A673 (cell line): ENCODE data around the gene OR6S1. TPM values are rescaled to one million over a fixed set of nuclear protein-coding genes. Genes with fewer than 3 reads are reported as not detected.
A peak's percentile ranks its signal among the peaks of the same experiment; 100 is the strongest.
"Not testable (repeated sequence)": the region's sequence is repeated elsewhere in the genome, so short reads cannot be mapped to it uniquely, and the experiment has no call there.

Source experiments
- BruUV-seq: library from RNA; stranded (reverse); fragments of 400-500 nt; replicated peaks from 2 replicates; lab custom pipeline; 2021; lab: Mats Ljungman, UMichigan
- CTCF ChIA-PET: fragments of 300-600 bp; sonication (Branson Sonifier 250); formaldehyde crosslinking; loops from one replicate; lab custom pipeline; 2022; ENCODE audit warnings: antibody characterized with exemption; lab: Charles Lee
- POLR2A ChIA-PET: fragments of 300-600 bp; sonication (Branson Sonifier 250); formaldehyde crosslinking; loops from one replicate; lab custom pipeline; 2022; ENCODE audit warnings: antibody characterized with exemption; ENCODE audit not compliant: low non-redundant PET; lab: Charles Lee
- DNase-seq: peaks from one replicate; pipeline ENCODE4 v3.0.0-alpha.2; 2015; ENCODE audit warnings: low spot score
- H3K27ac ChIP-seq: fragments of 200-600 bp; sonication (generic); 2 replicates; pipeline ENCODE4 v1.5.1; 2016; ENCODE audit warnings: mixed run types, low read depth, mild to moderate bottlenecking, mixed read lengths, antibody characterized with exemption, low read length; ENCODE audit not compliant: poor library complexity, severe bottlenecking
- H3K27me3 ChIP-seq: fragments of 200-600 bp; sonication (generic); replicated peaks from 2 replicates; pipeline ENCODE4 v1.6.1; 2017; ENCODE audit warnings: mixed run types, low read depth, mild to moderate bottlenecking, mixed read lengths, antibody characterized with exemption, low read length; ENCODE audit not compliant: insufficient read depth, poor library complexity
- H3K36me3 ChIP-seq: fragments of 200-600 bp; sonication (generic); 2 replicates; pipeline ENCODE4 v1.6.1; 2016; ENCODE audit warnings: mixed run types, mild to moderate bottlenecking, mixed read lengths, antibody characterized with exemption, low read length; ENCODE audit not compliant: insufficient read depth, poor library complexity, severe bottlenecking
- H3K4me1 ChIP-seq: fragments of 200-600 bp; sonication (generic); 2 replicates; pipeline ENCODE4 v1.6.1; 2017; ENCODE audit warnings: mixed run types, mild to moderate bottlenecking, mixed read lengths, antibody characterized with exemption, low read length; ENCODE audit not compliant: insufficient read depth, poor library complexity, severe bottlenecking
- H3K4me3 ChIP-seq: fragments of 200-600 bp; sonication (generic); 2 replicates; pipeline ENCODE4 v1.5.1; 2016; ENCODE audit warnings: low read depth, mixed run types, mild to moderate bottlenecking, mixed read lengths, low read length; ENCODE audit not compliant: poor library complexity, severe bottlenecking
- H3K9me3 ChIP-seq: fragments of 200-600 bp; sonication (generic); 2 replicates; pipeline ENCODE4 v1.6.1; 2016; ENCODE audit warnings: mixed run types, low read depth, mild to moderate bottlenecking, mixed read lengths, antibody characterized with exemption, low read length; ENCODE audit not compliant: poor library complexity, severe bottlenecking
- EZH2 ChIP-seq: fragments of 200-600 bp; sonication (generic); IDR thresholded peaks from 2 replicates; pipeline ENCODE4 v1.6.1; 2017; ENCODE audit warnings: borderline replicate concordance, low read depth, mild to moderate bottlenecking, mixed read lengths, antibody characterized with exemption, low read length; ENCODE audit not compliant: poor library complexity, severe bottlenecking
- intact Hi-C: fragments of 100-400 bp; cut with micrococcal nuclease; formaldehyde crosslinking; loops from one replicate; pipeline ENCODE4 v1.10.0; 2022; ENCODE audit not compliant: unreplicated experiment
- total RNA-seq: library from RNA; stranded (reverse); gene quantifications from 2 replicates; pipeline ENCODE4 v1.2.3, GENCODE V29; 2021
- TF ChIP-seq, protein P1 (sequence below): fragments of 300-800, 200-600 bp; sonication (generic); conservative IDR thresholded peaks from 2 replicates; pipeline ENCODE4 v1.5.1; 2017; ENCODE audit warnings: low read depth, mild to moderate bottlenecking, antibody characterized with exemption, low read length, moderate library complexity, mixed read lengths

Gene OR6S1
- total RNA-seq, 1 experiment from 2014 or later = not detected

DNA sequence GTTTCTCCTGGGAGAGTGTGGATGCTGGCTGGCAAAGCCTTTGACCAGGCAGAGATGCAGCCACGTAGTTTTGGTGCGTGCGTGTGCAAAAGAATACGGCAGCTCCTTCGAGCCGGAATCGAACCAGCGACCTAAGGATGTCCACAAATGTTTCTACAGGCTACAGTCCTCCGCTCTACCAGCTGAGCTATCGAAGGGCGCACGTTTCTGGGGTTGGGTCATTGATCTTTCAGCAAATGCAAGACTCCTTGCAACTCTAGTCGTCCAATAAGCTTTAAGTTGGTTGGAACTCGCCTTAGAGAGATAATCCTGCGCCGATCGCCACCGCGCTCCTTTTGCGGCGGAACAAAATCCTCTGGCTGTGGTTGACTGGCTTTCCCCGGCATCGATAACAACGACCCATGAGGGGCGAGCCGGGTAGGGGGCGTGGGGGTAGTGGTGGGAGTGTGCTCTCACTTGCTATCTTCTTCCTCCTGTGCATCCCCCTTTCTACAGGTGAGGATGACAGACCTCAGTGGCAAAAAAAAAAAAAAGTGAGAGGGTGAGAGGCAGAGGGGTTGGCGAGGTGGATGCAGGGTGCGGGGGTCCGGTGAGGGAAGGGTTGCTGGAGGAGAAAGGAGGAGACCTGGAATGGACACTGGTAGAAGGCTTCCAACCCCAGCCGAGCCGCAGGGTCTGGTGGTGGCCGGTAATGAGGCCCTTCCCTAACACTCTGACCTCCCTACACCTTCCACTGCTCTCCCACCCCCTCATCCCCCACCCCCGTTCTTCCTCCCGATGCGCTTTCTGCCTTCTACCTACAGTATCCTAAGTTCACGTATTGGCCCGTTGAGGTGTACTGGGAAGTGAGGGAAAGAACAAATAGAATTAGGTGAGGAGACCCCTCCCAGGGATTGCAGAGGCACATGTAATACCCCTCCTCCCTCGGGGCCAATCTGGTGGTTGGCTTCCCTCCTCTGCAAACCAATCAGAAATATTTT, 11.8 kb upstream of the OR6S1 start:
- Histone ChIP-seq H3K9me3 (no peaks in the 10 kb centered on the region), H3K27ac (no peak overlapping the region), H3K36me3 (no peaks in the 10 kb centered on the region), H3K27me3 (peaks cover 37% of the 10 kb centered on the region), H3K4me1 (no peaks in the 10 kb centered on the region), H3K4me3 (peak overlapping the region; percentile 36)
- ChIA-PET POLR2A (no interaction called here), CTCF (interaction anchor here (0.8 kb wide), 1 partner anchor 94 kb away, joined by 3 read pairs; no protein-coding TSS in a partner anchor)
- no TSS peak for BruUV-seq
- peak; percentile 85 for DNase-seq
- TF ChIP-seq, protein P1, sequence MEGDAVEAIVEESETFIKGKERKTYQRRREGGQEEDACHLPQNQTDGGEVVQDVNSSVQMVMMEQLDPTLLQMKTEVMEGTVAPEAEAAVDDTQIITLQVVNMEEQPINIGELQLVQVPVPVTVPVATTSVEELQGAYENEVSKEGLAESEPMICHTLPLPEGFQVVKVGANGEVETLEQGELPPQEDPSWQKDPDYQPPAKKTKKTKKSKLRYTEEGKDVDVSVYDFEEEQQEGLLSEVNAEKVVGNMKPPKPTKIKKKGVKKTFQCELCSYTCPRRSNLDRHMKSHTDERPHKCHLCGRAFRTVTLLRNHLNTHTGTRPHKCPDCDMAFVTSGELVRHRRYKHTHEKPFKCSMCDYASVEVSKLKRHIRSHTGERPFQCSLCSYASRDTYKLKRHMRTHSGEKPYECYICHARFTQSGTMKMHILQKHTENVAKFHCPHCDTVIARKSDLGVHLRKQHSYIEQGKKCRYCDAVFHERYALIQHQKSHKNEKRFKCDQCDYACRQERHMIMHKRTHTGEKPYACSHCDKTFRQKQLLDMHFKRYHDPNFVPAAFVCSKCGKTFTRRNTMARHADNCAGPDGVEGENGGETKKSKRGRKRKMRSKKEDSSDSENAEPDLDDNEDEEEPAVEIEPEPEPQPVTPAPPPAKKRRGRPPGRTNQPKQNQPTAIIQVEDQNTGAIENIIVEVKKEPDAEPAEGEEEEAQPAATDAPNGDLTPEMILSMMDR = no peak
- no peak for TF ChIP-seq EZH2
- intact Hi-C loops = no loop called here

DNA sequence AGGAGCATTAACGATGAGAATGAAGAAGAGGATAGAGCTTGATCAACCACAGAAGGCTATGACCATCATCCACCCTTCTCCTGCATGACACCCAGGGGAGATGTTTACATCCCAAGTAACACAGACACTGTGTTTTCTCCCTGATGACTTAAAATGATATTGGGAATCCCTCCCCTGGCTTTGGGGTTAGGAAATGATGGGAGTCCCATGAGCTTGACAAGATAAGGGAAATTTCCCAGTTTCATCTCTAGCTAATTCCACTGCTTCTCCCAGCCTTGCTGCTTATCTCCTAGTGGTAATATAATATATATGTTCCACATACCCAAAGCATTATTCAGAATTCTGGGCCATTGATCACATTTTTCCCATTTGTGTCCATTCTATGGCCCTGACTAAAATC, 4.0 kb upstream of the OR6S1 start:
- no TSS peak for BruUV-seq
- TF ChIP-seq, protein P1 = no peak
- TF ChIP-seq EZH2 = no peak
- H3K4me1 ChIP-seq = no peaks in the 10 kb centered on the region
- H3K36me3 ChIP-seq = no peaks in the 10 kb centered on the region
- peaks cover 11% of the 10 kb centered on the region for H3K27me3 ChIP-seq
- H3K4me3 ChIP-seq = no peak overlapping the region
- DNase-seq = no peak
- H3K27ac ChIP-seq = no peak overlapping the region
- CTCF ChIA-PET = no interaction called here
- intact Hi-C loops = no loop called here
- H3K9me3 ChIP-seq = no peaks in the 10 kb centered on the region
- POLR2A ChIA-PET = no interaction called here

DNA sequence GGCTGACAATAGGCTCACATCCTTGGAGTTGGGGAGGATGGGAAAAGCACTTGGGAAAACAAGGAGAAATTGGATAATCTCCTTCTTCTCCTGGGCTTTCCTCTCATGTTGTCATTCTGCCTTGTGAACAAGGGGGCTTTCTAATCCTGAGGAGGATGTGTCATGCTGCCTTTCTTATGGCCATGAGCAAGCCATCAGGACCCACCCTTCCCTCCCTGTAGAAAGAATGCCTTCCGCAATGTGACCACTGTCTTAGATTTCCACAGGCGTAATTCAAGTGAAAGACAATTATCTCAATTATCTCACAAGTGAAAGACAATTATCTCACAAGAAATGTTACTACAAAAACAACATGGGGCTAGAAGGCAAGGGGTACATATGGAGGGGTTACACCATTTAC, 3.0 kb upstream of the OR6S1 start:
- H3K27me3 ChIP-seq = peaks cover 11% of the 10 kb centered on the region
- no peak for DNase-seq
- H3K27ac ChIP-seq = no peak overlapping the region
- H3K36me3 ChIP-seq = no peaks in the 10 kb centered on the region
- ChIA-PET POLR2A (no interaction called here), CTCF (no interaction called here)
- H3K4me1 ChIP-seq = no peaks in the 10 kb centered on the region
- TF ChIP-seq, protein P1 = no peak
- no peak for TF ChIP-seq EZH2
- H3K9me3 ChIP-seq = no peaks in the 10 kb centered on the region
- intact Hi-C loops = no loop called here
- no TSS peak for BruUV-seq
- no peak overlapping the region for H3K4me3 ChIP-seq

DNA sequence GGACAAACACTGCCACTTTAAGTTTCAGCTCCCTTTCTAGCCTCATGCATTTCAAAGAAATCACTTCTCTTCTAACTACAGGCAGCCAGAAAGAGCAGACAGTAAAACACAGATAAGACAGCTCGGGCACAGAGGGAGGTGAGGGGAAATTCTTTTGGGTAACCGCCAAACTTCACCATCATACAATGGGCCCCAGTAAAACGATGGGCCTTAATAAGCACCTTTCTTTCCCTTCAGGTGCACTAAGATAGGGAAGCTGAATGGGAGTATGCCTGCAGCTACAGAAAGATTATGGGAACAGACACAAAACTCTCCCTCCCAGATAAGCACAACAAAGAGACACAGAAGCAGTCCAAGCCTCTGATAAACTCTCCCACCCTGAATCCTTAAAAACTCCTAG, 1.3 kb upstream of the OR6S1 start:
- H3K9me3 ChIP-seq, intact Hi-C loops, H3K4me1 ChIP-seq, POLR2A ChIA-PET, DNase-seq, H3K27ac ChIP-seq, H3K4me3 ChIP-seq, BruUV-seq, CTCF ChIA-PET, H3K36me3 ChIP-seq: not testable (repeated sequence)
- peaks cover 14% of the 10 kb centered on the region for H3K27me3 ChIP-seq
